Stimulated activated CD8-positive, alpha-beta memory T cell treated with anti-CD3 and anti-CD28 coated beads, Interleukin-12 subunit alpha, Interleukin-12 subunit beta, amount 100 ng/mL, for 24 hours (primary cell): ENCODE measurements around the gene INF2.
"Not testable (repeated sequence)": the region's sequence is repeated elsewhere in the genome, so short reads cannot be mapped to it uniquely, and the experiment has no call there.

Source experiments
- DNase-seq: peaks from one replicate; pipeline ENCODE4 v3.0.0-alpha.2; 2020; ENCODE audit errors: extremely low read depth

INF2 gene

GRCh38 chr14:104689109-104689880, at the start of gene INF2:
Gene INF2 (plus strand): TSS chr14:104689618. CDS start chr14:104701366, 11,748 bp downstream.
- no peak for DNase-seq

- no peak for DNase-seq
These were observed 49.4 kb upstream of the INF2 start for GRCh38 chr14:104639885-104640548.

GRCh38 chr14:104640681-104641080, 48.7 kb upstream of the INF2 start:
- DNase-seq: no peak

GRCh38 chr14:104641753-104642539, 47.5 kb upstream of the INF2 start:
- DNase-seq: no peak

GRCh38 chr14:104642540-104642868, 46.9 kb upstream of the INF2 start:
- no peak for DNase-seq

- DNase-seq: no peak
These were observed 46.1 kb upstream of the INF2 start for GRCh38 chr14:104643306-104643705.

GRCh38 chr14:104644091-104644635, 45.3 kb upstream of the INF2 start:
- no peak for DNase-seq

GRCh38 chr14:104644656-104645378, 44.6 kb upstream of the INF2 start:
- no peak for DNase-seq

- no peak for DNase-seq
These were observed 41.9 kb upstream of the INF2 start for GRCh38 chr14:104647467-104648043.

- peak; percentile 11 for DNase-seq
These were observed 39.1 kb upstream of the INF2 start for GRCh38 chr14:104650057-104650980.

- DNase-seq: no peak
These were observed 38.2 kb upstream of the INF2 start for GRCh38 chr14:104650981-104651875.

- no peak for DNase-seq
These were observed 37.5 kb upstream of the INF2 start for GRCh38 chr14:104651876-104652260.

GRCh38 chr14:104652386-104652785, 37.0 kb upstream of the INF2 start:
- DNase-seq: no peak

- not testable (repeated sequence) for DNase-seq
These were observed 36.1 kb upstream of the INF2 start for GRCh38 chr14:104653130-104653920.

GRCh38 chr14:104654119-104654518, 35.3 kb upstream of the INF2 start:
- DNase-seq: no peak

- DNase-seq: no peak
These were observed 34.1 kb upstream of the INF2 start for GRCh38 chr14:104655128-104655848.

GRCh38 chr14:104656014-104656714, 33.3 kb upstream of the INF2 start:
- DNase-seq: no peak
